Ishikawa (cell line): Measurements from ENCODE around the gene GLYATL1B.

Experiments
- CEBPB ChIP-seq: IDR thresholded peaks from 2 replicates; pipeline ENCODE4 v1.6.1; 2012
- CREB1 ChIP-seq: IDR thresholded peaks from 2 replicates; pipeline ENCODE4 v1.6.1; 2012; ENCODE audit warnings: low read depth
- EGR1 ChIP-seq: IDR thresholded peaks from 2 replicates; pipeline ENCODE4 v1.6.1; 2012
- EP300 ChIP-seq: IDR thresholded peaks from 2 replicates; pipeline ENCODE4 v1.6.1; 2012; ENCODE audit warnings: borderline replicate concordance
- FOXM1 ChIP-seq: IDR thresholded peaks from 2 replicates; pipeline ENCODE4 v1.6.1; 2012; ENCODE audit warnings: low read depth, borderline replicate concordance
- MAX ChIP-seq: IDR thresholded peaks from 2 replicates; pipeline ENCODE4 v1.6.1; 2012
- NFIC ChIP-seq: IDR thresholded peaks from 2 replicates; pipeline ENCODE4 v1.6.1; 2012
- RAD21 ChIP-seq: IDR thresholded peaks from 2 replicates; pipeline ENCODE4 v1.6.1; 2012; ENCODE audit warnings: low read depth
- REST ChIP-seq: IDR thresholded peaks from 2 replicates; pipeline ENCODE4 v1.6.1; 2012; ENCODE audit warnings: low read depth, mild to moderate bottlenecking
- TAF1 ChIP-seq: IDR thresholded peaks from 2 replicates; pipeline ENCODE4 v1.6.1; 2012; ENCODE audit warnings: low read depth, mild to moderate bottlenecking
- TCF12 ChIP-seq: IDR thresholded peaks from 2 replicates; pipeline ENCODE4 v1.6.1; 2012; ENCODE audit warnings: low read depth
- TEAD4 ChIP-seq: IDR thresholded peaks from 2 replicates; pipeline ENCODE4 v1.6.1; 2012
- USF1 ChIP-seq: IDR thresholded peaks from 2 replicates; pipeline ENCODE4 v1.6.1; 2012
- YY1 ChIP-seq: IDR thresholded peaks from 2 replicates; pipeline ENCODE4 v1.6.1; 2012; ENCODE audit warnings: low read depth
- ZBTB7A ChIP-seq: IDR thresholded peaks from 2 replicates; pipeline ENCODE4 v1.6.1; 2012; ENCODE audit warnings: low read depth

Gene GLYATL1B

GRCh38 chr11:59119826-59120225 is 33.7 kb downstream of the GLYATL1B start:
- TF ChIP-seq CEBPB (no peak), EP300 (no peak), YY1 (no peak), EGR1 (no peak), CREB1 (no peak), TCF12 (no peak), TAF1 (no peak), USF1 (no peak)

GRCh38 chr11:59135648-59136461 is 49.7 kb downstream of the GLYATL1B start:
- TF ChIP-seq CREB1 (no peak), RAD21 (peak; percentile 88), MAX (peak; percentile 23; the same call in 1 of the 2 replicates)

- TF ChIP-seq RAD21 (no peak), EP300 (no peak), CEBPB (no peak), TAF1 (no peak), YY1 (no peak), TCF12 (no peak), REST (no peak), NFIC (no peak), FOXM1 (no peak), ZBTB7A (no peak), EGR1 (no peak), TEAD4 (no peak), CREB1 (no peak), MAX (no peak)
These were observed 51.1 kb downstream of the GLYATL1B start for GRCh38 chr11:59137190-59137589.

GRCh38 chr11:59138643-59139042 is 52.5 kb downstream of the GLYATL1B start:
- no peak for TF ChIP-seq FOXM1
- no peak for TF ChIP-seq RAD21
- TF ChIP-seq EGR1, result no peak
- no peak for TF ChIP-seq CREB1
- no peak for TF ChIP-seq EP300
- no peak for TF ChIP-seq REST
- TF ChIP-seq YY1, result no peak
- TF ChIP-seq TCF12, result no peak
- no peak for TF ChIP-seq CEBPB
- no peak for TF ChIP-seq NFIC

GRCh38 chr11:59141191-59141590 is 55.1 kb downstream of the GLYATL1B start:
- TF ChIP-seq EP300 (no peak), TEAD4 (no peak), EGR1 (no peak), RAD21 (no peak)

GRCh38 chr11:59141673-59142460 is 55.8 kb downstream of the GLYATL1B start:
- TF ChIP-seq EP300 (no peak), RAD21 (no peak), NFIC (no peak), MAX (no peak), EGR1 (no peak), REST (no peak), ZBTB7A (no peak), CEBPB (no peak), USF1 (no peak), TCF12 (no peak), TEAD4 (no peak), FOXM1 (no peak)
